Duodenal mucosa (tissue), 2 donors: ENCODE results near the gene EIF4EBP3.

Experiments
- H3K27ac ChIP-seq: one replicate; pipeline ENCODE4 v1.7.0; 2013; ENCODE audit warnings: low read depth, low read length
- H3K27me3 ChIP-seq, 2 donors: one replicate each; pipeline ENCODE4 v1.7.0; 2013; ENCODE audit warnings: low read length in 2 of 2, control low read depth in 1 of 2; ENCODE audit not compliant: insufficient read depth in 2 of 2, control insufficient read depth in 1 of 2
- H3K36me3 ChIP-seq, 2 donors: one replicate each; pipeline ENCODE4 v1.7.0; 2013; ENCODE audit warnings: low read length in 2 of 2, control low read depth in 1 of 2; ENCODE audit not compliant: insufficient read depth in 2 of 2, control insufficient read depth in 1 of 2
- H3K4me1 ChIP-seq, 2 donors: one replicate each; pipeline ENCODE4 v1.7.0; 2013; ENCODE audit warnings: low read length in 2 of 2, control low read depth in 1 of 2; ENCODE audit not compliant: insufficient read depth in 2 of 2, control insufficient read depth in 1 of 2
- H3K4me3 ChIP-seq, 2 donors: one replicate each; pipeline ENCODE4 v1.7.0; 2013; ENCODE audit warnings: low read length in 2 of 2, low read depth in 1 of 2
- H3K9ac ChIP-seq, 2 donors: one replicate each; pipeline ENCODE4 v1.7.0; 2013; ENCODE audit warnings: low read length in 2 of 2, low read depth in 1 of 2
- H3K9me3 ChIP-seq, 2 donors: one replicate each; pipeline ENCODE4 v1.7.0; 2013; ENCODE audit warnings: low read length in 2 of 2, control low read depth in 1 of 2; ENCODE audit not compliant: control insufficient read depth in 1 of 2

Gene EIF4EBP3

GRCh38 chr5:140594169-140594568 lies 46.7 kb downstream of the EIF4EBP3 start:
- Histone ChIP-seq H3K27ac (no peak overlapping the region), H3K4me1 (peaks cover 6 to 8% of the 10 kb centered on the region in 2 donors)

GRCh38 chr5:140595538-140596300 lies 48.3 kb downstream of the EIF4EBP3 start:
- H3K4me1 ChIP-seq = peaks cover 6 to 8% of the 10 kb centered on the region in 2 donors
- H3K27ac ChIP-seq = no peak overlapping the region
- H3K9ac ChIP-seq = no peak overlapping the region

More at GRCh38 chr5:140594169-140594568, 46.7 kb downstream of the EIF4EBP3 start:
- Histone ChIP-seq H3K9ac (no peak overlapping the region), H3K4me3 (no peak overlapping the region), H3K9me3 (no peaks in the 10 kb centered on the region), H3K36me3 (no peaks in the 10 kb centered on the region), H3K27me3 (no peaks in the 10 kb centered on the region)

GRCh38 chr5:140596321-140596741 lies 48.9 kb downstream of the EIF4EBP3 start:
- Histone ChIP-seq H3K9me3 (no peaks in the 10 kb centered on the region), H3K4me3 (no peak overlapping the region), H3K36me3 (no peaks in the 10 kb centered on the region), H3K9ac (no peak overlapping the region), H3K27ac (no peak overlapping the region), H3K4me1 (peaks cover 6 to 8% of the 10 kb centered on the region in 2 donors), H3K27me3 (no peaks in the 10 kb centered on the region)

More at GRCh38 chr5:140595538-140596300, 48.3 kb downstream of the EIF4EBP3 start:
- no peaks in the 10 kb centered on the region for H3K9me3 ChIP-seq
- H3K4me3 ChIP-seq = no peak overlapping the region
- H3K27me3 ChIP-seq = no peaks in the 10 kb centered on the region
- no peaks in the 10 kb centered on the region for H3K36me3 ChIP-seq

GRCh38 chr5:140598836-140599235 lies 51.4 kb downstream of the EIF4EBP3 start:
- Histone ChIP-seq H3K4me3 (no peak overlapping the region), H3K9me3 (no peaks in the 10 kb centered on the region), H3K9ac (no peak overlapping the region), H3K27ac (no peak overlapping the region), H3K4me1 (peaks cover 6 to 8% of the 10 kb centered on the region in 2 donors), H3K36me3 (no peaks in the 10 kb centered on the region), H3K27me3 (no peaks in the 10 kb centered on the region)
